ENCODE results near the gene DPPA5. TPM values are rescaled to one million over a fixed set of nuclear protein-coding genes. Genes with fewer than 3 reads are reported as not detected.

The DPPA5 gene
- total RNA-seq, 1 experiment from 2014 or later, result not detected

DNA sequence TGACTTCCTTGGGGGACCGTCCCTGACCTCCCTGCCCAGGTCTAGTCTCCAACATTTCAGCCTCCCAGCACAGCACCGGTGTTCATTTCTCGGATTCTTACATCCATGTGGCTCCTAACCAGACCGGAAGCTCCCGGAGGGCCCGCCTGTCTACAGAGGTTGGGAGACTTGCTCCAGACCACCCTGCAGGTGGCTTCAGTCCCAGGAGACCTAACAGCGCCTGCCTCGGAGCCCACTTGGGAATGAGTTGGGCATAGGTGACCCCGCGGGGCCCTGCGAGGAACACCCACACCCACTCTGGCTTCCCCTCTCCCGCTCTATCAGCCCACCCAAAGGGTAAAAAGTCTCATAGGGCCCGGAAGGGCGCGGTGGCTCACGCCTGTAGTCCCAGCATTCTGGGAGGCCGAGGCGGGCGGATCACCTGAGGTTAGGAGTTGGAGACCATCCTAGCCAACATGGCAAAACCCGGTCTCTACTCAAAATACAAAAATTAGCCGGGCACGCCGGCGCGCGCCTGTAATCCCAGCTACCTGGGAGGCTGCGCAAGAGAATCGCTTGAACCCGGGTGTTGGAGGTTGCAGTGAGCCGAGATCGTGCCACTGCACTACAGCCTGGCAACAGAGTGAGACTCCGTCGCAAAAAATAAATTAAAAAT is 5.4 kb downstream of the DPPA5 start:
- RAD21 ChIA-PET (ENCODE audit: low non-redundant PET in 1 of 2, low total read pairs in 2 of 2, uncharacterized antibody in 2 of 2, unreplicated experiment in 2 of 2), result no interaction called here
- BruUV-seq (replicated peaks), result no TSS peak
- Histone ChIP-seq H3K9me3 (ENCODE audit: control insufficient read depth in 1 of 2, insufficient read depth in 1 of 2, low read depth in 1 of 2, low read length in 2 of 2) (no peaks in the 10 kb centered on the region), H2AFZ (ENCODE audit: low read depth, low read length, poor library complexity, severe bottlenecking) (no peak overlapping the region), H3K27ac (ENCODE audit: low read depth, low read length) (no peak overlapping the region), H3K4me3 (replicated peaks in 1 of 2; ENCODE audit: low read depth in 1 of 2, low read length in 2 of 2) (no peak overlapping the region), H3K4me2 (ENCODE audit: low read length) (no peak overlapping the region), H3K36me3 (ENCODE audit: control insufficient read depth in 1 of 2, insufficient read depth in 2 of 2, low read length in 2 of 2) (no peaks in the 10 kb centered on the region), H3K9me2 (ENCODE audit: insufficient read depth) (no peaks in the 10 kb centered on the region), H3K9ac (ENCODE audit: low read length) (no peak overlapping the region), H3K27me3 (ENCODE audit: insufficient read depth, low read length) (no peaks in the 10 kb centered on the region), H4K20me1 (ENCODE audit: insufficient read depth) (no peaks in the 10 kb centered on the region), H3K79me2 (ENCODE audit: insufficient read depth, low read length) (no peaks in the 10 kb centered on the region), H3K4me1 (ENCODE audit: control insufficient read depth in 1 of 2, insufficient read depth in 2 of 2, low read length in 2 of 2) (no peaks in the 10 kb centered on the region)
- intact Hi-C loops (cut with micrococcal nuclease), result no loop called here
- TF ChIP-seq POLR2AphosphoS5 (IDR thresholded peaks at IDR 0.05; ENCODE audit: low read depth, low read length), result no peak
- no peak for TF ChIP-seq YY1 (IDR thresholded peaks at IDR 0.05; ENCODE audit: extremely low read depth, insufficient replicate concordance, low read depth, low read length)
- no peak for TF ChIP-seq SIN3A (IDR thresholded peaks at IDR 0.05; ENCODE audit: low read depth)
- TF ChIP-seq ZBTB33 (IDR thresholded peaks at IDR 0.05; ENCODE audit: extremely low read depth, insufficient replicate concordance, low read length), result no peak
- TF ChIP-seq, protein P1, sequence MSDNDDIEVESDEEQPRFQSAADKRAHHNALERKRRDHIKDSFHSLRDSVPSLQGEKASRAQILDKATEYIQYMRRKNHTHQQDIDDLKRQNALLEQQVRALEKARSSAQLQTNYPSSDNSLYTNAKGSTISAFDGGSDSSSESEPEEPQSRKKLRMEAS (IDR thresholded peaks at IDR 0.05), result no peak
- TF ChIP-seq ZNF274 (IDR thresholded peaks at IDR 0.05; ENCODE audit: low read depth, low read length), result no peak
- TF ChIP-seq EZH2 (IDR thresholded peaks at IDR 0.05), result no peak
- no peak for TF ChIP-seq ZFX (IDR thresholded peaks at IDR 0.05)
- TF ChIP-seq ELF1 (IDR thresholded peaks at IDR 0.05; ENCODE audit: borderline replicate concordance, low read depth), result no peak
- no peak for TF ChIP-seq CEBPB (IDR thresholded peaks at IDR 0.05; ENCODE audit: low read depth)
- TF ChIP-seq, protein P2, sequence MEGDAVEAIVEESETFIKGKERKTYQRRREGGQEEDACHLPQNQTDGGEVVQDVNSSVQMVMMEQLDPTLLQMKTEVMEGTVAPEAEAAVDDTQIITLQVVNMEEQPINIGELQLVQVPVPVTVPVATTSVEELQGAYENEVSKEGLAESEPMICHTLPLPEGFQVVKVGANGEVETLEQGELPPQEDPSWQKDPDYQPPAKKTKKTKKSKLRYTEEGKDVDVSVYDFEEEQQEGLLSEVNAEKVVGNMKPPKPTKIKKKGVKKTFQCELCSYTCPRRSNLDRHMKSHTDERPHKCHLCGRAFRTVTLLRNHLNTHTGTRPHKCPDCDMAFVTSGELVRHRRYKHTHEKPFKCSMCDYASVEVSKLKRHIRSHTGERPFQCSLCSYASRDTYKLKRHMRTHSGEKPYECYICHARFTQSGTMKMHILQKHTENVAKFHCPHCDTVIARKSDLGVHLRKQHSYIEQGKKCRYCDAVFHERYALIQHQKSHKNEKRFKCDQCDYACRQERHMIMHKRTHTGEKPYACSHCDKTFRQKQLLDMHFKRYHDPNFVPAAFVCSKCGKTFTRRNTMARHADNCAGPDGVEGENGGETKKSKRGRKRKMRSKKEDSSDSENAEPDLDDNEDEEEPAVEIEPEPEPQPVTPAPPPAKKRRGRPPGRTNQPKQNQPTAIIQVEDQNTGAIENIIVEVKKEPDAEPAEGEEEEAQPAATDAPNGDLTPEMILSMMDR (IDR thresholded peaks at IDR 0.05 in 2 of 3, conservative IDR thresholded peaks at IDR 0.05 in 1 of 3; ENCODE audit: borderline replicate concordance in 1 of 3, insufficient read depth in 1 of 3, low read depth in 2 of 3, low read length in 2 of 3), result no peak
- TF ChIP-seq SRF (IDR thresholded peaks at IDR 0.05; ENCODE audit: low read depth), result no peak
- TF ChIP-seq SP1 (IDR thresholded peaks at IDR 0.05; ENCODE audit: low read depth), result no peak
- ATAC-seq, result no peak
- CTCF ChIA-PET, result no interaction called here
- POLR2A ChIA-PET, result interaction anchor here (1.4 kb wide), 1 partner anchor 165 kb away, joined by 4 read pairs; no protein-coding TSS in a partner anchor
- DNase-seq (ENCODE audit: low read depth, low spot score), result no peak

Measured in HCT116 (cell line).